ENCODE measurements around the gene FGF14. TPM values are rescaled to one million over a fixed set of nuclear protein-coding genes. Genes with fewer than 3 reads are reported as not detected.
A peak's percentile ranks its signal among the peaks of the same experiment; 100 is the strongest.

FGF14 gene
- polyA plus RNA-seq, 1 of the 3 experiments (the other 2 are of a cell fraction): 0.20 TPM

- H3K9me3 ChIP-seq: no peaks in the 10 kb centered on the region
- 71% methylated on average over 1 of the region's 1 CpG for WGBS (ENCODE audit: low lambda C conversion rate)
Measured at GRCh38 chr13:102226591-102226990, 175.3 kb downstream of the FGF14 start.

GRCh38 chr13:102225892-102226291 lies 176.0 kb downstream of the FGF14 start:
- Histone ChIP-seq H3K27me3 (ENCODE audit: insufficient read depth) (no peaks in the 10 kb centered on the region), H3K36me3 (replicated peaks in 1 of 2; ENCODE audit: control insufficient read depth in 1 of 2, insufficient read depth in 2 of 2, low read length in 1 of 2) (peaks cover 0 to 2% of the 10 kb centered on the region in 2 experiments), H4K20me1 (ENCODE audit: insufficient read depth) (no peaks in the 10 kb centered on the region), H3K4me1 (ENCODE audit: control insufficient read depth in 1 of 2, insufficient read depth in 2 of 2, low read depth in 1 of 2, low read length in 1 of 2) (peaks cover 0 to 4% of the 10 kb centered on the region in 2 experiments; a peak in 1 of 4 replicates), H3K27ac (ENCODE audit: low read depth in 2 of 2, low read length in 1 of 2) (peak overlapping the region in 1 of 2 experiments; percentile 25; a peak in 1 of 4 replicates), H3K4me3 (ENCODE audit: low read depth in 2 of 2, low read length in 1 of 2) (no peak overlapping the region), H3K79me2 (ENCODE audit: insufficient read depth) (no peaks in the 10 kb centered on the region), H3F3A (replicated peaks; ENCODE audit: insufficient read depth) (no peaks in the 10 kb centered on the region), H3K9me3 (no peaks in the 10 kb centered on the region), H3K9ac (no peak overlapping the region), H3K4me2 (no peak overlapping the region), H2AFZ (ENCODE audit: low read depth) (no peak overlapping the region), H3K9me2 (no peaks in the 10 kb centered on the region)
- WGBS (ENCODE audit: low lambda C conversion rate): 59% methylated on average over 6 of the region's 6 CpGs
- CTCF ChIA-PET: interaction anchor here (0.8 to 1.2 kb wide), 2 partner anchors 13 to 15 kb away, joined by 3 to 5 read pairs; no protein-coding TSS in a partner anchor
- DNase-seq: no peak
- POLR2A ChIA-PET: no interaction called here
- TF ChIP-seq USF1 (IDR thresholded peaks at IDR 0.05; ENCODE audit: borderline replicate concordance, low read depth): no peak
- TF ChIP-seq GATA2 (CRISPR knock-in tag; IDR thresholded peaks at IDR 0.05): no peak
- TF ChIP-seq GABPA (IDR thresholded peaks at IDR 0.05; ENCODE audit: low read depth): no peak
- TF ChIP-seq EZH2phosphoT487 (IDR thresholded peaks at IDR 0.05; ENCODE audit: borderline replicate concordance, low read depth): no peak
- TF ChIP-seq MAX (IDR thresholded peaks at IDR 0.05; ENCODE audit: low read depth): no peak
- no peak for TF ChIP-seq MXI1 (IDR thresholded peaks at IDR 0.05; ENCODE audit: low read depth, low read length)
- TF ChIP-seq ZBTB33 (IDR thresholded peaks at IDR 0.05; ENCODE audit: borderline replicate concordance, low read depth): no peak
- TF ChIP-seq TAF1 (IDR thresholded peaks at IDR 0.05; ENCODE audit: borderline replicate concordance, low read depth, low read length): no peak
- no peak for TF ChIP-seq FOXJ3 (CRISPR knock-in tag; IDR thresholded peaks at IDR 0.05)

More at GRCh38 chr13:102226591-102226990, 175.3 kb downstream of the FGF14 start:
- peak overlapping the region in 1 of 2 experiments; percentile 47; a peak in 2 of 4 replicates for H3K27ac ChIP-seq (ENCODE audit: low read depth in 2 of 2, low read length in 1 of 2)
- TF ChIP-seq MAX (IDR thresholded peaks at IDR 0.05; ENCODE audit: low read depth) (no peak), RAD21 (IDR thresholded peaks at IDR 0.05; ENCODE audit: low read length) (no peak), ELF1 (IDR thresholded peaks at IDR 0.05) (no peak), IRF3 (IDR thresholded peaks at IDR 0.05; ENCODE audit: low read depth, low read length) (no peak), RXRA (IDR thresholded peaks at IDR 0.05; ENCODE audit: borderline replicate concordance, low read depth) (no peak), FOXM1 (IDR thresholded peaks at IDR 0.05; ENCODE audit: low read depth) (no peak)
- H3K4me3 ChIP-seq (ENCODE audit: low read depth in 2 of 2, low read length in 1 of 2): no peak overlapping the region
- H3K9ac ChIP-seq: no peak overlapping the region
- no peak overlapping the region for H3K4me2 ChIP-seq
- no peaks in the 10 kb centered on the region for H4K20me1 ChIP-seq (ENCODE audit: insufficient read depth)
- H3K4me1 ChIP-seq (ENCODE audit: control insufficient read depth in 1 of 2, insufficient read depth in 2 of 2, low read depth in 1 of 2, low read length in 1 of 2): peaks cover 0 to 4% of the 10 kb centered on the region in 2 experiments; a peak in 1 of 4 replicates
- no peak overlapping the region for H2AFZ ChIP-seq (ENCODE audit: low read depth)
- POLR2A ChIA-PET: no interaction called here
- H3K27me3 ChIP-seq (ENCODE audit: insufficient read depth): no peaks in the 10 kb centered on the region
- H3K36me3 ChIP-seq (replicated peaks in 1 of 2; ENCODE audit: control insufficient read depth in 1 of 2, insufficient read depth in 2 of 2, low read length in 1 of 2): peaks cover 0 to 2% of the 10 kb centered on the region in 2 experiments
- no peak for DNase-seq
- no peaks in the 10 kb centered on the region for H3F3A ChIP-seq (replicated peaks; ENCODE audit: insufficient read depth)
- CTCF ChIA-PET: interaction anchor here (0.8 to 1.2 kb wide), 2 partner anchors 14 kb away, joined by 3 to 5 read pairs; no protein-coding TSS in a partner anchor
- no peaks in the 10 kb centered on the region for H3K9me2 ChIP-seq
- no peaks in the 10 kb centered on the region for H3K79me2 ChIP-seq (ENCODE audit: insufficient read depth)

All from SK-N-SH (cell line).